NCI-H1417 (cell line): ENCODE results near the gene ATG16L2.
"Not testable (repeated sequence)": the region's sequence is repeated elsewhere in the genome, so short reads cannot be mapped to it uniquely, and the experiment has no call there.

Experiments used
- DNase-seq, 3 experiments: peaks; one replicate each; lab custom pipeline; 2025; lab: John Stamatoyannopoulos, UW

ATG16L2 gene

DNA sequence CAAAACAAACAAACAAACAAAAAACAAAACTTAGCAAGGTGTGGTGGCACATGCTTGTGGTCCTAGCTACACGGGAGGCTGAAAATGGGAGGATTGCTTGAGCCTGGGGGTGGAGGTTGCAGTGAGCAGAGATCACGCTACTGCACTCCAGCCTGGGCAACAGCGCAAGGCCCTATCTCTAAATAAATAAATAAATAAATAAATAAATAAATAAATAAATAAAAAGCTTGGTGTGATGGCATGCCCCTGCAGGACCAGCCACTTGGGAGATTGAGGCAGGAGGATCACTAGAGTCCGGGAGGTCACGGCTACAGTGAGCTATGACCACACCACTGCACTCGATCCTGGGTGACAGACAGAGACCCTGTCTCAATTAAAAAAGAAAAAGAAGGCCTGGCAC lies 11.4 kb upstream of the ATG16L2 start:
- no peak for DNase-seq

DNA sequence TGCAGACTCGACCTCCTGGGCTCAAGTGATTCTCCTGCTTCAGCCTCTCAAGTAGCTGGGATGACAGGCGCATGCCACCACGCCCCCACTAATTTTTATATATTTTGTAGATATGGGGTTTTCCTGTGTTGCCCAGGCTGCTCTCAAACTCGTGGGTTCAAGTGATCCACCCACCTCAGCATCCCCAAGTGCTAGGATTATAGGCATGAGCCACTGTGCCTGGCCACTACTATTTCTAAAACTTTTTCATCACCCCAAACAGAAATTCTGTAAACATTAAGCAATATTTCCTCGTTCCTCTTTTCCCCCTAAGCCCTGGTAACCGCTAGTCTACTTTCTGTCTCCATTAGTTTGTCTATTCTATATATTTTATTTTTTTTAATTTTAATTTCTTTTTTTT lies 9.0 kb upstream of the ATG16L2 start:
- DNase-seq = no peak

DNA sequence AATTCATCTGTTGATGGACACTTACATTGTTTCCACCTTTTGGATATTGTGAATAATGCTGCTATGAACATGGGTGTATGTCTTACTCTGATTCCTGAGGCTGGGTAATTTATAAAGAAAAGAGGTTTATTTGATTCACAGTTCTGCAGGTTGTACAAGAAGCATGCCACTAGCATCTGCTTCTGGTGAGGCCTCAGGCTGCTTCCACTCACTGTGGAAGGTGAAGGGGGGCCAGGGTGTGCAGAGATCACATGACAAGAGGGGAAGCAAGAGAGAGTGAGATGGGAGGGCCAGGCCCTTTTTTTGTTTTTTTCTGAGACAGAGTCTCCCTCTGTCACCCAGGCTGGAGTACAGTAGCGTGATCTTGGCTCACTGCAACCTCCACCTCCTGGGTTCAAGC lies 7.8 kb upstream of the ATG16L2 start:
- DNase-seq = not testable (repeated sequence)

DNA sequence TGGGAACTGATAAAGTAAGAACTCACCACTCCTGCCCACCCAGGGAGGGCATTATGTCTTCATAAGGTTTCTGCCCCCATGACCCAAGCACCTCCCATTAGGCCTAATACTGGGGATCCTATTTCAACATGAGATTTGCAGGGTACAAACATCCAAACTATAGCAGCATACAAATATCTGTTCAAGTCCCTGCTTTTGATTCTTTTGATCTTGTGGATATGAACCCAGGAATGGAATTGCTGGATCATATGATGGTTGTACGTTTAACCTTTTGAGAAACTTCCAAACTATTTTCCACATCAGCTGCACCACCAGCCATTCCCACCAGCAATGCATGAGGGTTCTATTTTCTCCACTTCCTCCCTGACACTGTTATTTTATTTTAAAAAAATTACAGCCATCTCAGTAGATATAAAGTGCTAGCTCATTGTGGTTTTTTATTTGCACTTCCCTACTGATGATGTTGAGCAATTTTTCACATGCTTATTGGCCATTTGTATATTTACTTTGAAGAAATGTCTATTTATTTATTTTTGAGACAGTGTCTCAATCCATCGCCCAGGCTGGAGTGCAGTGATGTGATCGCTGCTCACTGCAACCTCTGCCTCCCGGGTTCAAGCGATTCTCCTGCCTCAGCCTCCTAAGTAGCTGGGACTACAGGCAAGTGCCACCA lies 7.1 kb upstream of the ATG16L2 start:
- no peak for DNase-seq

DNA sequence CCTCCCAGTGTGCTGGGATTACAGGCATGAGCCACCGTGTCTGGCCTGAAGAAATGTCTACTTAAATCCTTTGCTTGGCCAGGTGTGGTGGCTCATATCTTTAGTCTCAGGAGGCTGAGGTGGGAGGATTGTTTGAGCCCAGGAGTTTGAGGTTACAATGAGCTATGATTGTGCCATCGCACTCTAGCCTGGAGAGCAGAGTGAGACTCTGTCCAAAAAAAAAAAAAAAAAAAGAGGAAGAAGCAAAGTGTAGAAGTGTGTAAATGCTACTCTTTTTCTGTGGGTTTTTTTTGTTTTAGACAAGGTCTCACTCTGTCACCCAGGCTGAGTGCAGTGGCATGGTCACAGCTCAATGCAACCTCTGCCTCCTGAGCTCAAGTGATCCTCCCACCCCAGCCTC lies 6.4 kb upstream of the ATG16L2 start:
- no peak for DNase-seq

DNA sequence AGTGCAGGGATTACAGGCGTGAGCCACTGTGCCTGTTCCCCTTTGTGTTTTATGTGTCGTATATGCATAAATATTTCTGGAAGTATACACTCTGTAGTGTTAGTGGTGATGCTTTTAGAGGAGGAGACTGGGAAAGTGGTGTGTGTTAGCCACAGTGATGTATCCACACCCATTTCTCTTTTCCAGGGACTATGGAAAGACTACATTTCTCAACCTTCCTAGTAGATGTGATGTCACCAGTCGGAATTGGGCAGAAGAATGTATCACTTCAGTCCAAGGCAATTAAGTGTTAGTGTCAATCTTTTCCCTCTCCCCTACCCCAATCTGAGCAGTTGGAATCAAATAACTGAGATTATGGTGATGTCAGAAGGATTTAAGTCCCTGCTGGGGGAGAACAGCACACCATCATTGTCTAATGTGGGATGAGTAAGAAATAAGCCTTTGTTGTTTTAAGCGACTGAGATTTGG lies 5.8 kb upstream of the ATG16L2 start:
- DNase-seq = no peak

DNA sequence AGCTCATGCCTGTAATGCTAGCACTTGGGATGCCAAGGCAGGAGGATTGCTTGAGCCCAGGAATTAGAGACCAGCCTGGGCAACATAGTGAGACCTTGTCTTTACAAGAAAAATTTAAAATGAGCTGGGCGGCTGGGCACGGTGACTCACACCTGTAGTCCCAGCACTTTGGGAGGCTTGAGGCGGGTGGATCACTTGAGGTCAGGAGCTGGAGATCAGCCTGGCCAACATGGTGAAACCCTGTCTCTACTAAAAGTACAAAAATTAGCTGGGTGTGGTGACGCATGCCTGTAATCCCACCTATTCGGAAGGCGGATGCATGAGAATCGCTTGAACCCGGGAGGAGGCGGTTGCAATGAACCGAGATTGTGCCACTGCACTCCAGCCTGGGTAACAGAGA lies 2.5 kb upstream of the ATG16L2 start:
- DNase-seq = not testable (repeated sequence)

DNA sequence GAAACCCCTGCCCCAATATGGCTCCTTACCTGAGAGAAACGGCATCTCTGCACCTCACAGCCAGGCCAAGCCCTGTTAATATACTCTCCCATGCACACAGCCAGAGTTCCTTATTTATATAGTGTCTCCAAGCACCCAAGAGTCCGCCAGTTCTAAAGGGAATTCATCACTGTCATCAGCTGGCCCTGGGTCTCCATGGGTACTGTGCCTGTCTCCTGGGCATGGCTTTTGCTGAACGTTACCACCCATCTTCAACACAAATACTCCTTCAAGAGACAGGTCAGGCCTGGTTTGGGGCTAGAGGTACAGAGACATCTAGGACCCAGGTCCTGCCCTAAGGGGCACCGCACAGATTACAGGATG lies 1.6 kb upstream of the ATG16L2 start:
- DNase-seq = peak; percentile 63 to 93 (median 88)

DNA sequence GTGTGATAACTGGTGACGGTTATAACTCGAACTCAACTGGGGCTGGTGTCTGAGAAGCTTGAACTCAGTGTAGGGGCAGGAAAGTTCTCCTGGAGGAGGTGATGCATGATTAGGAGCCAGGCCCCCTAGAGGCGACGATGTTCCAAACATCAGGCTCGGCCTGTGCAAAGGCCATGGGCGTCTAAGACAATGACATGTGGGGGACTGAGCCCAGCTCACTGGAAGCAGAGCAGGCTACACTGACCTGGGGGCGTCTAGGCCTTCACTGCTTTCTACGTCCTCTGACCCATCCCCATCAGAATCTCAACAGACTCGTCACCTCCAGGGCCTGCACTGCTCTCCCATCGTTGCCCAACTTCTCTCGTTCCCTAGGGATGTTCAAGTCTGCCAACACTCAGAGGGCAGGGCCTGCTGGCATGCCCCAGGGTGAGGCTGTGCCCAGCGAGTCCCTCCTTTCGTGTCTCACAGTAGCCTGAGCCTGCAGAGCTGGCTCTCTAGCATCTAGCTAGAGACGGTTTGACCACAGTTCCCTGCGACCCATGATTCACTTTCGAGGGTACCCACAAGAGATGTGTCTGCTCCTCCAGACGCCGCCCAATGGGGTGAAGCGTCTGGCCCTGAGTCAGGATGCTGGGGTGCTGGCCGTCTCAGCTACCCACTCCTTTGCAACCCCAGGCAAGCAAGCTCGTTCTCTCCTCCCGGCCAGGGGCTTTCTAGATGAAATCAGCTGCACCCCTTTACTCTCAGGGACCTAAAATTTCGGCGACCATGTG lies 1.1 kb upstream of the ATG16L2 start:
- peak in 2 of 3 experiments; percentile 88 to 91 for DNase-seq

DNA sequence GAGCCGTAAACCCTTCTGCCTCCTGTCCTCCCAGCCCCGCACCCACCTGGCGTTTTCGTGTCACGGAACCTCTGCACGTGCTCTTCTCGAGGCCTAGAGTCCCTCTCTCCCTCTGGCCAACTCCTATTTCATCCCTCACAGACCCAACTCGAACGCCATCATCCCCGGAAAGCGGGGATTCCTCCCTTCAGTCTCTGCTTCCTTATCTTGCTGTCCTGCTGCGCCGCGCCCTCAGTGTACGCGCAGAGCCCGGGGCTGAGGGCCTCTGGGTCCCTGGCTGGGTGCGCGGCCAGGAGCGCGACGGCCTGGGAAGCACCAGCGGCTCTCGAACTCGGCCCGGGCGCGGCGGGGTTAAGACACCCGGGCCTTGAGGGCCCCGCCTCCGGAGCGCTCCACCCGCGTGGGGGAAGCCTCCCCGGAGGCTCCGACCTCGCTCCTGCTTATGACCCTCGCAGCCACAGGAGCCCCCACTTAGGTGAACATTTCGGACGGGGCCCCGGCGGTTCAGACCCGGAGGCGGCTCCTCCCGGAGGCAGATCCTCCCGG lies 398 bp upstream of the ATG16L2 start:
- peak; percentile 85 to 97 (median 96) for DNase-seq

DNA sequence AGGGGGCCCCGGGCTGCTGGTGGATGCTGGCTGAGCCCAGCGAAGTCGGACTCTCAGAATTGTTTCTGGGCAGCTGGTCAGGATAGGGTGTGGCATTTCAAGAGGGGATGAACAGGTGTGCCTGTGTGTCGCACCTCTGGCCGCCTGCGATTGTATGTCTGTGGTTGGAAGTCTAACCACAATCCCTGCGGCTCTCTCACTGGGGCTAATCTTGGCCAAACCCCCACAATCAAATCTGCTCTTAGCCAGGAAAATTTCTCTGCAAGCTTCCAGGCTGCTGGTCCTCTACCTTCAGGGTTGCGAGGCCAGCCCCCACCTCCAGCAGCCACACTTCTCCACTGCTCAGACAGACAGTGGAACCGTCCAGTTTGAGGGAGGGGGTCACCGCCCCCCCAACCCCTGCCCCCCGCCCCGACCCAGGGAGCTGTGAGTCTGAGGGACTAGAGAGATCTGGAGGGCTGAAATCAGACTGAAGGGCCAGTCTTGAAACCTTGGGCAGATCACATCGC lies 953 bp downstream of the ATG16L2 start:
- peak in 1 of 3 experiments; percentile 58 for DNase-seq

DNA sequence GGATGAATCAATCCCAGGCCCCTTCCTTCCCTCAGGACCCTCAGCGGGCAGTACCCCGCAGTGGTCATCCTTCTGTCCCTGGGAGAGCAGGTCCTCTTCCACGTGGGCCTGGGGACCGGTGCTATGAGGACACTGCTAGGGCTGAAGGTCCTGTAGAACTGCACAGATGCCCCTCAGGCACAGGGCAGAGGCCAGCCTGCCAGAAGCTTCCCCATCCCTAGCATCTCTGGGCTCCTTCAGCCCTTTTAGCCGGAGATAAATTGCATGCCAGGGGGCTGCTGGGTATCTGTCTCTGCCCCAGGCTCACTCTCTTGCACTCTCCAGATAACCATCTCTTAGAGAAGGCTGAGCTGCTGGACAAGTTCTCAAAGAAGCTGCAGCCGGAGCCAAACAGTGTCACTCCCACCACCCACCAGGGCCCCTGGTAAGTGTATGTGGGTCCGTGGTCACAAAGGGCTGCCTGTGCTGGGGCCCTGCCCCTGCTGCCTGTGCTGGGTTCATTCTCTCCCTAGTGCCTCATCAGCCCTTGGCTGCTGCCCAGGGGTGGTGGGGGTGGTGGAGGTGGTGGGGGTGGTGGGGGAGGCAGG lies 2.3 kb downstream of the ATG16L2 start:
- no peak for DNase-seq

DNA sequence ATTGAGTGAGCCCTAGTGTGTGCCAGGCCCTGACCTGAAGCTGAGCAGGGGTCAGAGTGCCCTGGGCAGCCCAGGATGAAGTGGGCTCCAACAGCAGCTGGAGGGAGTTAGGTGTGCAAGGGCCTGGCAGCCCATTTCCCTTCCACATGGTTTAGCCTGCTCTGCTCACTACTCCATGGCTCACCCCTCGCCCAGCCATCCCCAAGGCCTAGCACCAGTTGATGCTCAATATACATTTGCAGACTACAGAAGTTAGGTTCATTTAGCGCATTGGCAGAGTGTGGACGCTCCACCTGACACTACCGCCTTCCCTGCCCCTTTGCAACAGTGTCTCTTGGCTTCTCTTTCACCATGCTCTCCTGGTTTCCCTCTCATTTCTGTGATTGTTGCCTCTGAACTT lies 3.8 kb downstream of the ATG16L2 start:
- DNase-seq = no peak

DNA sequence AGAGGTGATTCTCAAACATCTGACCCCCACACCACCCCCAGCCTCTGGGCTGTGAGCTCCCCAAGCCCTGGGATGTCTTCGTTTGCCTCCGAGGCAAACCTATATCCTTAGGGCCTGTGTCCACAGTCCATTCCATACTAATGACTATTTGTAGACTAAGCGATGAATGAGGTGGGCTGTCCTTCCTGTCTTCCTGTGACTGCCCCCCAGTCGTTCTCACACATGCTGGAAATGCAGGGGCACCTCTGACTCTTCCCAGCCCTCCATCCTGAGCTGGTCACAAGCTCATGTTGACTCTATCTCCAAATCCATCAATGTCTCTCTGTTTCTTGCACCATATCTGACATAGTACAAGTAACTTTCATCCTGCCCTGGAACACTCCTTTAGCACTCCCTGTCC lies 4.8 kb downstream of the ATG16L2 start:
- DNase-seq = no peak

DNA sequence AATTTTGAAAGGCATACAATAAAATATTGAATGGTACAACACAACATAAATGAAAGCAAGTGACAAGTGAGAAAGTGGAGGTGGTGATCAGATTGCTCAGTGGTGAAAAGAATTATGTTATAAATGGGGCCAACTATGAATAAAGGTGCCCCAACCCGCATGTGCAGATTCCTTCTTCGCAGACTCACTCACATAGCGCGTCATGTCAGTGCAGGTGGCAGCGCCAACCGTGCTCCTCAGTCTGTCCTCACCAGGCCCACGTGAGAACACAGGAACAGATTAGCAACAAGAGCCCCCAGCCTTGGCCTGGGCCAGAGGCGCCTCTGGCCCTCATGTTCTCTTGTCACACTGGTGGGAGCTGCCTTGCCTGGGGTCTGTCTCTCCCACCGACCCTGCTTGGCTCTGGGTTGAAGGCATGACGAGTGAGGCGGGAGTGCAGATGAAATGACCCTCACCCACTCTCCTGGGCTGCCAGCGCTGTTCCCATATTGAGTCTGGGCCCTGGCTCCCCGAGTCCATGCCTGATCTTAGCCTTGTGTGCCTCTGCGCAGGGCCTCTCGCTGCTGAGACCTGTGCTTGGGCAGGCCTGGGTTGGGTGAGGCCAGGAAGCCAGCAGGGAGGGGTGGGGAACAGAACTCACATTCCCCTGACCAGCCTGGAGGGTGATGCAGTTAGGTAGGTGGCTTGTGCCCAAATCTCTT lies 6.4 kb downstream of the ATG16L2 start:
- no peak for DNase-seq

DNA sequence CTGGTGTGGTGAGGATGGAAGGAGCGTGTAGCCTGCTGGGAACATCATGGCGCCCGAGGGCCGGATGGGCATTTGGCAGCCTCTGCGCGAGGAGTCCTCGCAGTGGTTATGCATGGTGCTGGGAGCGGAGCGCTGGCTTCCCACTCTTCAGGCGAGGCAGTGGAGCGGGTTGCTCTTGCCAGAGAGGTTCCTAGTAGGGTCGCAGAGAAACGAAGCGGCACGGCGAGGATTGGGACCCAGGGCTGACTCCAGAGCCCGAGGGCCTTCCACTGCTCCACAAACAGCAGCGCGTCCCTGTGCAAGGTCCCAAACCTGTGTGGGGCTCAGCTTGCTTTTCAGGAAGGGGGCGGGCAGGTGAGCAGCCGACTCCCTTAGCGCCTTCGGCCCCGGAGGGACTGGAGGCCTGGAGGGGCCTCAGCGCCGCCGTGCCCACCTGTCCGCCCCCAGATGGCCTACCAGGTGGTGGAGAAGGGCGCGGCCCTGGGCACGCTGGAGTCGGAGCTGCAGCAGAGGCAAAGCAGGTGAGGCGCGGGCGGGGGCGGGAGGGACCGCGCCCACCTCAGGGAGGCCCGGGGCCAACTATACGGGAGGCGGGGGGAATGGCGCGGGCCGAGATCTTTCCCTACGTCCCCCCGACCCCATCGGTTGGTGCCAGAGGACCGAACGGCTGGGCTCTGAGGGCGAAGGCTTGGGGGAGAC lies 7.2 kb downstream of the ATG16L2 start:
- peak; percentile 56 to 89 (median 87) for DNase-seq

DNA sequence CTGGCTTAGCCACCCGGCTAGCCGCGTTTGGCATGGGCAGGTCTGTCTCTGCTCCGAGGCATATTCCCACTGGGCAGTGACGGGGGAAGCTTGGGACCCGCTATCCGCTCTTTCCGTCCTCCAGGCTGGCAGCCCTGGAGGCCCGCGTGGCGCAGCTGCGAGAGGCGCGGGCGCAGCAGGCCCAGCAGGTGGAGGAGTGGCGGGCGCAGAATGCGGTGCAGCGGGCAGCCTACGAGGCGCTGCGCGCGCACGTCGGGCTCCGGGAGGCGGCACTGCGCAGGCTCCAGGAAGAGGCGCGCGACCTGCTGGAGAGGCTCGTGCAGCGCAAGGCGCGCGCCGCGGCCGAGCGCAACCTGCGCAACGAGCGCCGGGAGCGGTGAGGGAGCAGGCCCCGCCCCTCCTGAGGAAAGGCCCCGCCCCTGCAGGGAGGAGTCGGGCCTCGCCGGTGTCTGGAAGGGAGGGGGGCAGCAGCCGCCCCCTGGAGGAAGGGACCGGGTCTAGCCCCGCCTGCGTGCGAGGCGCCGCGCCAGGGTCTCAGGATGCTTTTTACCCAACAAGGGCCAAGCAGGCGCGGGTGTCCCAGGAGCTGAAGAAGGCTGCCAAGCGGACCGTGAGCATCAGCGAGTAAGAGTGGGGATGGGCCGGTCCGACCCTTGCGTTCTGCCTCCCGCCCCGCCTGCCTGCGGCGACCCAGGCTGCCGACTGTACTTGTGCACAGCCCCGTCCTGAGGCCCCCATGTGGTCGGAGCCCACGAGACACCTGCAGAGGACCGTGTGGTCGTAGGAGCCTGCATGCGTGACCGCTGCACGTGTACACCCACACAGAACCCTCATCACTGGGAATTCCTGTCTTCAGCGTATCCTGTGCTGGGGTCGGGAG lies 7.9 kb downstream of the ATG16L2 start:
- peak; percentile 97 for DNase-seq

DNA sequence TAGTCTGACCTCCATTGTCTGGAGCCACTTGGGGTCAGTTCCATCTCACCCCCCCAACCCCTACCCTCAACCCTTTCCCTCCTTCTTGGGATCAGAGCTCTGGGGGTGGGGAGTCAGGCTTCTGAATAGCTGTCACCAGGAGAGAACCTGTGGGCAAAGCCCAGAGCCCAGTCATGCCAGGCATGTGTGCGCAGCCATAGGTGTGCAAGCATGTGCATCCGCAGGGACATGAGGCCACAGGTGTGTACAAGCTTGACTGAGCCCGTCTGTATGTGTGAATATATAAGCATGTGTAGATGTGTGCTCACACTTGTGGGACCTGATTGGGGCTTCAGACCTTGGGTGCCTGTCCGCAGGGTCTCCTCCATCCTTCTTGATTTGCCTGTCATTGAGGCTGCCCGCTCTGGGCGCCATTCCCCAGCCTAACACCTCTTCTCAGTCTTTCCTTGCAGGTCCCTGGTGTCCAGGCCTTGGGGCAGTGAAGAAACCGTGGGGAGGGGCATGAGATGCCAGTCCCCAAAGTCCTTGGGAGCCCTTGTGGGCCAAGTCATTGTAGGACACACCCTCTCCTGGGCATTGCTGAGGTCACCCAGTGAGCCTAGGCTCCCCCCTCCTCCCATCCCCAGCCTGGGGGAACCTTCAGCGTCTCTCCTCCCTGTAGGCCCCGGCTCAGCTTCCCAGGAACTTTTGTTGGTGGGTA lies 9.0 kb downstream of the ATG16L2 start:
- peak in 1 of 3 experiments; percentile 41 for DNase-seq

DNA sequence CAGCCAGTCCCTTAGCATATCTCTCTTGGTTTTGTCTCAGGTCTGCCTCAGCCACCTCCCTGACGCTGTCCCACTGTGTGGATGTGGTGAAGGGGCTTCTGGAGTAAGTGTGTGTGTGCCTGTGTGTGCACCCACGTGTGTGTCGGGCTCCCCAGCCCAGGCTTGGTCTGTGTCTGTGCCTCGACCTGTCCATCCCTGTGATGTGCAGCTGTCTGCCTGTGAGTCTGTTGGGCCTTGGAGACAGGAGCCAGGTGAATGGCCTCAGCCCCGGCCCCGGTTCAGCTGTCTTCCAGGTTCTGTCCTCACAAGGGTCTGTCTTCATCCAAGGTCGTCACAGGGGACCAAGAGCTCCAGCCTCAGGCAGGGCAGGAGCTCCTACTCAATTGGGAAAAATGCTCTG lies 9.8 kb downstream of the ATG16L2 start:
- DNase-seq = no peak
